ENCODE data around the gene PIP5K1B.

PIP5K1B gene

DNA sequence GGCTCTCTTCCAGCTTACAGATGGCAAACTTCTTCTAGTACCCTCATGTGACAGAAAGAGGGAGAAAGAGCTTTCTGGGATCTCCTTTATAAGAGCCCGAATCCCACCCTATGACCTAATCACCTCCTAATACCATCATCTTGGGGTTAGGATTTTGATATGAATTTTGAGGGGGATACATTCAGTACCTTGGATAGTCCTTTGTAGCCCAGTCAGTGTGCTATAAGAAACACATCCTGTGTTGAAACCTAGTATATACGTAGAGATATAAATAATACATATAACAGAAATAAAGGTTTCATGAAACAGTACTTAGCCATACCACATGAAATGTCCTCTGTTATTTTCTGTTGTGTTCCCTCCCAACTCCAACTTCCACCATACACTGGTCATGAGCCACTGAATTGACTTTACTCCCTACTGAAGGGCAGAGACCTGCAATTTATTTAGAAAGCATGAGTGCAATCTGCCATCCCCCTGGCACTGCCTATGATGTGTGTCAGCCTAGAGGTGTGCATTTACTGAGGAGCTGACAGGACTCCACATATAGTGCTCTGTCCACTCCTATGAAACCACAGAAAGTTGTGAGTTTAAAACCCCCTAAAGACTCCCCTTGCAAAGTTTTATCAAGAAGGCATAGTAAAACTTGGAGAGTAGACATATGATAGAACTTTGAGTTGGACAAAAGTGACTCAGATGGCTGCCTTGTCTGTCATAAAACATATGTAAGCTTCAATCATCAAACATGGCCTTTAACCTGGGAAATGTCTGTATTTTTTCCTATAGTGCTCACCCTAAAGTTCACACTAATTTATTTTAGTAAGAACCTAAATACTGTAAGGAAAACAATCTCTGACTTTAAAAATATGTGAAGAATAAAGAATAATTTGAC is 12.8 kb downstream of the PIP5K1B start:
- no peaks in the 10 kb centered on the region for H3K27me3 Mint-ChIP-seq
- H3K36me3 Mint-ChIP-seq: peaks cover 31% of the 10 kb centered on the region
- H3K4me3 Mint-ChIP-seq: no peak overlapping the region
- peaks cover under 1% of the 10 kb centered on the region for H3K9me3 Mint-ChIP-seq
- no peak for ATAC-seq
- peaks cover 53% of the 10 kb centered on the region for H3K4me1 Mint-ChIP-seq
- H3K27ac Mint-ChIP-seq: no peak overlapping the region

DNA sequence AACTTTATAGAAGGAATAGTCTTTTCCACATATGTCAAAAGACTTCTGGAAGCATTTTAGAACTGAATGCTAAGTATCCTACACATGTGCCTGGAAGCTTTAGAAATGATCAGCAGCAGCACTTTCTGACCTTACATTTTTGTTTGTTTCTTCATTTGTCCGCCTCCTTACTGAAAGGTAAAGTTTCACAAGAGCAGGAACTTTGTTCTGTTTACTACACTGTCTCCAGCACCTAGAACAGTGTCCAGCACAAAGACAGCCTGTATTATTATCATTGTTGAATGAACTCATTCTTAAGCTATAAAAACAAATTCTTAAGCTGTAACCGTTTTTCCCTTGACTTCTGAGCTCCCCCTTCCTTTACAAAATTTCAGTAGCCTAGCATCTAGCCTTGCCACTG is 14.8 kb downstream of the PIP5K1B start:
- ATAC-seq: no peak
- Mint-ChIP-seq H3K27ac (no peak overlapping the region), H3K9me3 (peaks cover 6% of the 10 kb centered on the region), H3K4me1 (peaks cover 51% of the 10 kb centered on the region), H3K27me3 (no peaks in the 10 kb centered on the region), H3K36me3 (peaks cover 41% of the 10 kb centered on the region), H3K4me3 (no peak overlapping the region)

DNA sequence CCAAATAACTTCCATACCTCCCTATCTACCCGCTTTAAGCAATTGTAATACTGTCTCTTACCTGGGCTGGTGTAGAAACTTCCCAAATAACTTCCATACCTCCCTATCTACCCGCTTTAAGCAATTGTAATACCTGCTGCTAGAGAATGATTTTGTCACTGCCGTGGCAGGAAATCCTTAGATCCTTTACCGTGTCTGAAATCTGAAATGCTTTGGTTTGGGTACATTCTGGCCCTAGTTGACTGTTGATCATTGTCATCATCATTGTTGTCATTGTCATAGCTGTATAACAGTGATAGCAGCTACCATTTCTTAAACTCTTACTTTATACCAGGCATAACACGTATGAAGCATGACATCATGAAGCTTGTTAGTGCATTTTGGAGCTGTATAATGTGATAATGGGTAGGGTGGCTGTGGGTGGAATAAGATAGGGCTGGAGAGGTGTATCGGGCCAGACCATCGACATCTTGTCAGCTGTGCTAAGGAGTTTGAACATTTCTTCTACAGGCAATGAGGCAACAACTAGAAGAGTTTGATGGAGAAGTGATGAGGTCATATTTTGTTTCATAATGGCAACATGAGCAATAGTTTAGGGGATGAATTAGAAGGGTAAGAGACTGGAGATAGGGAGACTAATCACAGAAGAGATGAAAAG is 15.7 kb downstream of the PIP5K1B start:
- Mint-ChIP-seq H3K4me1 (peaks cover 42% of the 10 kb centered on the region), H3K4me3 (no peak overlapping the region), H3K27me3 (no peaks in the 10 kb centered on the region), H3K9me3 (peaks cover 6% of the 10 kb centered on the region), H3K27ac (no peak overlapping the region), H3K36me3 (peaks cover 31% of the 10 kb centered on the region)
- ATAC-seq: no peak

DNA sequence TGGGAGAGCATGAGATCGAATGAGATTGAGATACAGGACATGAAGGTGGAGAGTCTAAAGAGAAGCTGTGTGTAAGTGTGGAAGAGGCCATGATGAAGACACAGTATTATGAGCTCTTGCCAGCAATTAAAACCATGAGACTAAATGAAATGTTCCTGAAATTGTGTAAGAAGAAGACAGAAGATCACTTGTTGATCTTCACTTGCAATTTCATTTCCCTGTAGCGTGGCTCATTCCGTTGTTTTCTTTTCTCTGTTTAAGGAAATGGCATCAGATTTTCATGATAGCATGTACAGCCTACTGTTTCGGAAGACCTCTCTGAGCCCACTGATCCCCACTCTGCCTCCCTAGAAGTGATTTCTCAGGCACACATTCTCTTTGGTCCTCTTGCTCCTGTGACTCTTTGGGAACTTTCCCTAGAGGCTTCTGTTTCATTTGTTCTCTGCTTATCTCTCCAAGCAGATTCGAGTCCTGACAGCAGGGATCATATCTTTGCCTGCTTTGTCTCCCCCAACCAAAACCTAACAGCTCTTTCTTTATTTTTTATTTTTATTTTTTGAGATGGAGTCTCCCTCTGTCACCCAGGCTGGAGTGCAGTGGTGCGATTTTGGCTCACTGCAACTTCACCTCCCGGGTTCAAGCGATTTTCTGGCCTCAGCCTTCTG is 16.8 kb downstream of the PIP5K1B start:
- Mint-ChIP-seq H3K9me3 (peaks cover 6% of the 10 kb centered on the region), H3K27me3 (no peaks in the 10 kb centered on the region)

DNA sequence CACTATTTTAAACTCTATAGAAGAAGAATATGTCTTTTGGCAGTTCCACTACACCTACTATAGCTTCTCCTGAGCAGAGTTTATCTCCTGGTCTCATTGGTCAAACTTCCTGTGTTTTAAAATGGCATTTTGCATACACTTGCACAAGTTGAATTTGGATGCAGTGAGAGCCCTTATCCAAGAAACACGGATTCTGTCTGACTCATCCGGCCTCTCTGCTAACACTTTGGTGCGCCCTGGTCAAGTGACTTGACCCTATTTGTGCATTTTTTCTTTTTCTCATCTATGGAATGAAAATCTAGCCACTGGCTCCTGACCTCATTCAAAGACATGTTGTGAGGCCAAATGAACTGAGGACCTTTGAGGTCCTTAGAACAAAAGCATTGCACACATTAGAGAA is 20.0 kb downstream of the PIP5K1B start:
- no peak for ATAC-seq
- no peaks in the 10 kb centered on the region for H3K27me3 Mint-ChIP-seq
- H3K4me3 Mint-ChIP-seq: no peak overlapping the region
- no peak overlapping the region for H3K27ac Mint-ChIP-seq
- H3K9me3 Mint-ChIP-seq: peaks cover 6% of the 10 kb centered on the region
- peaks cover 35% of the 10 kb centered on the region for H3K4me1 Mint-ChIP-seq
- H3K36me3 Mint-ChIP-seq: peaks cover 45% of the 10 kb centered on the region

More for the DNA sequence above, 16.8 kb downstream of the PIP5K1B start:
- Mint-ChIP-seq H3K4me1 (peaks cover 43% of the 10 kb centered on the region), H3K27ac (no peak overlapping the region), H3K4me3 (no peak overlapping the region), H3K36me3 (peaks cover 23% of the 10 kb centered on the region)
- ATAC-seq: no peak

DNA sequence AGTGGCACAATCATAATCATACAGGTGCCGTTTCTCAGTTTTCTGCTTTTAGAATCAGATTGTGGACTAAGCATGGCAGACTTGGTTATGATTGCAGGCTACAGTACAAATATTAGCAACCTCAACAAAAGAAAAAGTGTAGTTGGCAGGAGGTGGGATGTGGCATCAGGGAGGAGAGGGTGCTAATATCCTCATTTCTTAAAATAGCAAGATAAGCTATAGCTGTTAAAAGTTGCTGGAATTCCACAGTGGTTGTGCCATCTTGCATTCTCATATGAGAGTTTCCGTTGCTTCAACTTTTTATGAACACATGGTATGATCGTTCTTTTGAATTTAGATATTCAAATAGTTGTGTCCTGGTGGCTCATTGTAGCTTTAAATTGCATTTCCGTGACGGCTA is 21.4 kb downstream of the PIP5K1B start:
- Mint-ChIP-seq H3K27ac (no peak overlapping the region), H3K4me1 (peaks cover 40% of the 10 kb centered on the region), H3K27me3 (no peaks in the 10 kb centered on the region), H3K4me3 (no peak overlapping the region), H3K9me3 (peaks cover 6% of the 10 kb centered on the region), H3K36me3 (peaks cover 45% of the 10 kb centered on the region)
- ATAC-seq: no peak

DNA sequence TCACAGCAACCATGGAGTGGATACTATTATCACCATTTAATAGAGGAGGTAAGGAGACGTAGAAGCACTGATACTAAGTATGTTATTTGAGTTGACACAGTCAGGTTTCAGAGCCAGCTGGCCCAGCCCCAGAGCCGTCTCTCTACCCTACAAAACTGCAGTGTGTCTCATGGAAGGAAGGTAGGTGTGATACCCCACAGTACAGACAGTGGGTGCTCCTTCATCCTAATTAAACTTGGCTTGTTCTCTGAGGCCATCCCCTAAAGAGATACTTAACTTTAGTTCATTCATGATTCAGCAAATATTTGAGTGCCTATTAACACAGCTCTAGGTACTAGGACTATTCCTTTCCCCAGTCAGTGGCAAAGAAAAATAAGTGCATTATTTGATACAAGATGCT is 22.6 kb downstream of the PIP5K1B start:
- Mint-ChIP-seq H3K27me3 (no peaks in the 10 kb centered on the region), H3K4me3 (no peak overlapping the region), H3K4me1 (peaks cover 51% of the 10 kb centered on the region), H3K36me3 (peaks cover 51% of the 10 kb centered on the region), H3K9me3 (peaks cover 6% of the 10 kb centered on the region), H3K27ac (no peak overlapping the region)
- no peak for ATAC-seq

DNA sequence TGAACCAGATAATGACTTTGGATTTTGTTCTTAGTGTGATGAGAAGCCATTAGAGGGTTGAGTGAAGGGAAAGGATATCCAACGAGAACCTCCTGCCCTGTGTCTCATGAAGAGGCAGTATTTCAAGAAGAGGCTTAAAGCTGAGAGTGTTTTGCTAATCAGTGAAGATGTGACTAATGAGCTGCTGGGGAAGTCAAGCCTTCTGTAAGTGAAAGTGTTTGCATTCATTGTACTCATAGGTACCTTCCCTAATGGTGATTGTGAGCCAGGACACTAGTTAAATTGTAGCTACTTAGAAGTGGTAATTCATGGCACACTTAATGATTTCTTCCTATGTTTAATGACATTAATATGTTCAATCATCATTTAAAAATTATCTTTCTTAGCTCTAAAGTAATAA is 23.7 kb downstream of the PIP5K1B start:
- Mint-ChIP-seq H3K27me3 (no peaks in the 10 kb centered on the region), H3K27ac (peak overlapping the region; percentile 38), H3K4me1 (peaks cover 45% of the 10 kb centered on the region), H3K36me3 (peaks cover 47% of the 10 kb centered on the region), H3K4me3 (no peak overlapping the region), H3K9me3 (peaks cover 3% of the 10 kb centered on the region)
- ATAC-seq: no peak

DNA sequence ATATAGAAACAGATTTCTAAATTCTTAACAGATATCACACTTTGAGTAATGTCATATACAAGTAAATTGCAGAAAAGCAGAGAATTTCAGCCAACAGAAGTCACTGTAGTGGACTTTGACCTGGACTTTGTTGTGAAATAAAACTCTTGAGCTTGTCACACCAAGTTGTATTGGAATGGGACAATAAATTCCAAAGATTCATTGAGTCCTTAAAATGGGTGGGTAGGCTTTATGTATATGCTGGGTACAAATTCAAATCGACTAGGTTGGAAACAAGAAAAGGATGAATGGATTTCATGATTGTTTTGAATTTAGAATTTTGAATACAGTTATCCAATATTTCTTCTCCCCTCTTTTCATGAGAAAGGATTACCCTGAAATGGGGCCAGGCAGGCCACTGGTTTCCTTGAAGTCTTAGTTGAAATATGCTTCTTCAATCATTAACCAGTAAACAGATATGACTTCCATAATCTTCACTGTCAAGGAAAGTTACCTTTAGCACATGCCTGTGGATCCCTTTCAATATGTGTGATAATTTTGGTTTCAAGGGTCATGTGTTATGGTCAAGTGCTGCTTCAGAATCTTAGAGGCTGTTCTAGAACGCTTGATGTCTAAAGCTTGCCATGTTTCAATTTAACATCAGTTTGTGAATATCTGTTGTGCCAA is 25.7 kb downstream of the PIP5K1B start:
- Mint-ChIP-seq H3K27me3 (no peaks in the 10 kb centered on the region), H3K9me3 (no peaks in the 10 kb centered on the region), H3K36me3 (peaks cover 46% of the 10 kb centered on the region), H3K4me3 (no peak overlapping the region), H3K27ac (no peak overlapping the region), H3K4me1 (peaks cover 52% of the 10 kb centered on the region)
- no peak for ATAC-seq

DNA sequence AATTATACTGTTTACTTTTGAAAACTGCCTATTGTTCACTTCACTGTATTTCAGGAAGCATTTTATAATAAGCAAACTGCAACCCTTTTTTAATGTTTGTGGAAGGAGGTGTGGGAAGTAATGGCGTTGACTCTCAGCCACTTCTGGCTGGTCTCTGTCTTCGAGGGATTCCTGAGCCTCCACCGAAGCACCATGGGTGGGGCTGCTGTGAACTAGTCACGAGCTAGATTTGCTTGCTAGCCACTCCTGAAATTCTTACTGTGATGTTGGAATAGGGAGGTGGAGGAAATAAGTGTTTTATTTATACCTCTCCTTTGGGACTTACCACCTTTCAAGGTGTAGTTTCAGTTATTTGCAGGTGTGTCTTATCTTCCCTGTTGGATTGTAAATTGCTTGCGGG is 26.8 kb downstream of the PIP5K1B start:
- H3K27me3 Mint-ChIP-seq: no peaks in the 10 kb centered on the region
- H3K36me3 Mint-ChIP-seq: peaks cover 49% of the 10 kb centered on the region

DNA sequence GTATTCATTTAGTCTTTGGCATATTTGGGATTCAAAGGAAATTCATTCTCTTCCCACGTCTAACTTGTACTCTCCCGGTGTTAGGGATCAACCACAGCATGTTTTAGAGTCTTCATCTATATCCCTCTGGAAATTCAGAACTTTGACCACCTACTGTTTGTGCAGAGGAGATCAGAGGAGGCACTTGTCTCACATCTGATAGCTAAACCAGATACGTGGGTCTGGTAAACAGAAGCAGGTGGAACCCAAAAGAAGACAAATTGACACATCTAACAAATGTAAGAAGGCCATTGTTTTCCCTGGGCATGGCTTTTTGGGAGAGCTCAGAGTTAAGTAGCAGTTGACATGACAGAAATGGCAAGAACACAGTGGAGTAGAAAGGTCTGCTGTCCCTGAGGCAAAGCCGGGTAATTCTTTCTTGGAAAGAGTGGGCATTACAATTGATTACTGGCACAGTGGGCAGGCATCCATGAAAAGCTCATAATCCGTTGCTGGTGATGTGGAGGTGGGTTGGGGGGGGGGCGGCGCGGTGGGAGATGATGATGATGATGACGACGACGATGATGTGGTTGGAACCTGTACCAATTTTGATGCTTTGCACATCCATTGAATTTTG is 27.5 kb downstream of the PIP5K1B start:
- no peak overlapping the region for H3K27ac Mint-ChIP-seq
- no peak overlapping the region for H3K4me3 Mint-ChIP-seq
- H3K36me3 Mint-ChIP-seq: peaks cover 47% of the 10 kb centered on the region
- no peak for ATAC-seq
- H3K4me1 Mint-ChIP-seq: peaks cover 61% of the 10 kb centered on the region
- no peaks in the 10 kb centered on the region for H3K27me3 Mint-ChIP-seq
- H3K9me3 Mint-ChIP-seq: no peaks in the 10 kb centered on the region

More for the DNA sequence above, 26.8 kb downstream of the PIP5K1B start:
- no peaks in the 10 kb centered on the region for H3K9me3 Mint-ChIP-seq
- peaks cover 57% of the 10 kb centered on the region for H3K4me1 Mint-ChIP-seq
- no peak for ATAC-seq
- no peak overlapping the region for H3K4me3 Mint-ChIP-seq
- no peak overlapping the region for H3K27ac Mint-ChIP-seq

DNA sequence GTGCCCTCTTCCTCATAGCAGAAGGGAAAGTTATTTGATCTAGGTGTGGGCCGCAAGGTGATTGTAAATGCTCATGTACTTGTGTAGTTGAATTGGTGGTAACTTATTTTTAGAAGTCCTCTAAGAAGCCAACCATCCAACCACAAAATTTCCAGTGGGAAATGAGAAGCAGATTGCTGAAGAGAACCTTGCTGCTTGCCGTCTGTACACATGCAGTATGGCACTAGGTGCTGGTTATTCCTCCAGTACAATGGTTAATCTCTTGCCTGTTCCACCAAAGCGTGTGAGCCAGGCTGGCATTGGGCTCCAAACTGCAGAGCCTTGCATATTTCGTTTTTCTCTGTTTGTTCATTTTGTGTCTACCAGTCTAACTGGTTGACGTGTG is 28.0 kb downstream of the PIP5K1B start:
- no peaks in the 10 kb centered on the region for H3K9me3 Mint-ChIP-seq
- peaks cover 42% of the 10 kb centered on the region for H3K36me3 Mint-ChIP-seq
- ATAC-seq: no peak
- no peak overlapping the region for H3K27ac Mint-ChIP-seq
- H3K27me3 Mint-ChIP-seq: no peaks in the 10 kb centered on the region
- H3K4me3 Mint-ChIP-seq: no peak overlapping the region
- peaks cover 62% of the 10 kb centered on the region for H3K4me1 Mint-ChIP-seq

DNA sequence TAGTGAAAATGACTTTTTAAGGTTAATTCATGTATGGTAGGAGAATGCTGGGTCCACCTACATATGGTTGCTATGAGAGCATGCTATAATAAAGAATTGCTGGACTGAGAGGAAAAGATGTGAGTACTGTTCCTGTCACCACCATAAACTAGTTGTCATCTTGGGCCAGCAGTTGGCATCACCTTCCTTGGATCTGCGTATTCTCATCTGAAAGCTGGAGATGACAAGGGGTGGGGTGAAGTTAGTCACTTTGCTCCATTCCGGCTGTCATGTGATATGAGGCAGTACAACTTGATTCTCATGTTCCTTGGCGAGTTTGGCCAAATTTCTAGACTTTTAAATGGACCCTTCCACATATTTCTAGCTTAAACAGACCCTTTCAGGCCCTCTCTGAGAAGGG is 33.3 kb downstream of the PIP5K1B start:
- Mint-ChIP-seq H3K36me3 (peaks cover 35% of the 10 kb centered on the region), H3K27ac (no peak overlapping the region), H3K9me3 (no peaks in the 10 kb centered on the region), H3K27me3 (no peaks in the 10 kb centered on the region), H3K4me1 (peaks cover 65% of the 10 kb centered on the region), H3K4me3 (no peak overlapping the region)
- no peak for ATAC-seq

DNA sequence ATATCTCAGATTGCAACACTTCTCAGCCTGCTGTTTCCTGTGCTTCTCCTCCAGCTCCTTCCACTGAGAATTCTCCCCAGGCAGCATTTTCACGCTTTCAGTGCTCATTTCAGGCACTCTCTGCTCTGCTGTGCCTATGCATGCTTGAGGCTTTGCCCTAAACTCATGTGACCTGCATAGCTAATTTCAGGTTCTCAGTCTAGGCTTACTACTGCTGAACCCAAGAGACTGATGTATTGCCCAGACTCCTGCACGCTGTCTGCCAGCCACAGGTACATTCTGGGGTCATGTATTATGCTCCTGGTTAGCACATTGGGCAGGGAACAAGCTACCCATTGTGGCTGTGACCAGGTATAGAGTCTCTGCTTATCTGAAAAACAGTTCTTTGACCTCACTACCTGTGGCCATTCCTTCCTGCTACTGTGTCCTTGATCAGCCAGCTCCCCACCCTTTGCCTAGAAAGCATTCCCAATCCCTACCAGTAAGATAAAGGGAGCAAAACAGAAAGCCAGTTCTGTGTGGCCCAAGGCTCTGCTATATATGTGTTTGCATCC is 34.7 kb downstream of the PIP5K1B start:
- Mint-ChIP-seq H3K4me1 (peaks cover 56% of the 10 kb centered on the region), H3K4me3 (no peak overlapping the region), H3K9me3 (no peaks in the 10 kb centered on the region), H3K27ac (no peak overlapping the region), H3K27me3 (no peaks in the 10 kb centered on the region), H3K36me3 (peaks cover 36% of the 10 kb centered on the region)
- no peak for ATAC-seq

Measured in stimulated activated memory B cell treated with anti-CD40 and anti-IgM and Interleukin-4, amounts not matched to agents 10 μg/mL and 1 μg/mL and 100 μg/mL, for 72 hours (primary cell).